T-helper 2 cell treated with Interferon-gamma antibody and Interleukin-4, amounts not matched to agents 100 ng/mL and 5 ng/mL, for 36 hours (primary cell): Measurements from ENCODE around the gene CLCN4. TPM values are rescaled to one million over a fixed set of nuclear protein-coding genes. Genes with fewer than 3 reads are reported as not detected.

Source experiments
- intact Hi-C: fragments of 100-400 bp; cut with micrococcal nuclease; formaldehyde crosslinking; loops from one replicate; pipeline ENCODE4 v1.15.1; 2023
- total RNA-seq: library from RNA; stranded (reverse); gene quantifications from 2 replicates; pipeline ENCODE4 v1.2.3, GENCODE V29; 2022

Gene CLCN4
- total RNA-seq, 1 donor from 2014 or later: 0.05 TPM

DNA sequence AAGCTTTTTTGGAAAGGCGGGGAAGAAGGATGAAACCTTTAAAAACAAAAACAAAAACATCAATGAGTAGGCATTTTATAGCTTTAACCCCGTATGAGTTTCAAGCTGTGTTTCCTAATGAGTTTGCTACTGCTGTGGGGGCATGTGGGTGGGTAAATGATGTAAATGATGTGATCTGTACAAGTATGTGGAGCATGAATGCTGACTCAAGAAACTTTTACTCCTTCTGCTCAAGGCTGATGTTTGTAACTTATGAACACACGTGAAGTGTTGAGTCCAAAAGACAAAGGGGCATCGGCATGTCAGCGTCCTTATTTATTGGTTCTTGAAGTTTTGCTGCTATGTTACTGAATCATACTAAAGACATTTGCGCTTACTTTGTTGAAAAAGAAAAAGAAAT is 76.9 kb downstream of the CLCN4 start:
- intact Hi-C loops: no loop called here

- intact Hi-C loops: no loop called here
Measured at GRCh38 chrX:10235851-10236250, 79.1 kb downstream of the CLCN4 start.

- intact Hi-C loops: no loop called here
Measured at GRCh38 chrX:10237241-10237640, 80.5 kb downstream of the CLCN4 start.

DNA sequence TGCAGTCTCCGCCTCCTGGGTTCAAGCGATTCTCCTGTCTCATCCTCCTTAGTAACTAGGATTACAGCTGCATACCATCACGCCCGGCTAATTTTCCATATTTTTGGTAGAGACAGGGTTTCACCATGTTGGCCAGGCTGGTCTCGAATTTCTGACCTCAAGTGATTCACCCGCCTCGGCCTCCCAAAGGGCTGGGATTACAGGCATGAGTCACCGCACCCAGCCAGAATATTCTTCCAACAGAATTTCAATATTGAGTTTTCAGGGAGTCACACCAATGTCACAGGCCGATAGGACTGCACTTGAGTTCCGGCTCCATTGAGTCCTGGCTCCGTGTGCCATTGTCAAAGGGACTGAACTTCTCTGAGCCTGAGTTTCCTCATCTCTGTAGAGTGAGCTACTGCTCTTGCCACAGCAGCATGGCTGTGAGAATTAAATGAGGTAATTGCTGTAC is 82.9 kb downstream of the CLCN4 start:
- intact Hi-C loops: no loop called here

DNA sequence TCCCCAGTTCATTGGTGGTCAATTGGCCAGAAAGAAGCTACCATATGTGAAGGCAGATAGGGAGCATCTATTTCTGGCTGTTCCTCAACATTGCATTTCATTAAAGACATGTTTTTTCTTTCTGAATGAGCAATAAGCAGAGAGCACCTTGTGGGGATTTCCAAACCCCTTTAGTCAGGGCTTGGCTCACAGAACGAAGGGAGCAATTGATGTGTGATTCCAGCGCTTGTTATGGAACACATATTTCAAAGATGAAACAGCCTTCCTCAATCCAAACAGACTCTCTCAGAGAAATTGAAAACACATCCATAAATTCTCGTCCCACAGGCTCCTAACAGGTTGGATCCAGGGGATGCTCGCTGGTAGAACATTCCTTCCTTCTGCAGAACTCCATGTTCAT is 84.1 kb downstream of the CLCN4 start:
- intact Hi-C loops: no loop called here

GRCh38 chrX:10242026-10242425 is 85.3 kb downstream of the CLCN4 start:
- intact Hi-C loops: no loop called here

DNA sequence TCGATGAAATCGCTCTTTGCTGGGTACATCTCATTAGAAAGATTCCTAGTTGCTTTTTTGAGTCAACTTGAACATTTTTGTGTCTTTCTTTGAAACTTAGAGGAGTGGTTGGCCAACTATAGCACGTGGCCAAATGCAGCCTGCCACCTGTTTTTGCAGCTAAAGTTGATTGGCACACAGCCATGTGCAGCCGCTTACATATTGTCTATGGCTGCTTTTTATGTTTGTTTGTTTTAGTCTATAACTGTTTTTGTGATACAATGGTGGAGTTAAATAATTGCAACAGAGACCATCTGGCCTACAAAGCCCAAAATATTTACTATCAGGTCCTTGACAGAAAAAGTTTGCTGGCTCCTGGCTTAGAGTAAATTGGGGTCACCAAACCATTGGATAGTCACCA is 86.3 kb downstream of the CLCN4 start:
- intact Hi-C loops: no loop called here

DNA sequence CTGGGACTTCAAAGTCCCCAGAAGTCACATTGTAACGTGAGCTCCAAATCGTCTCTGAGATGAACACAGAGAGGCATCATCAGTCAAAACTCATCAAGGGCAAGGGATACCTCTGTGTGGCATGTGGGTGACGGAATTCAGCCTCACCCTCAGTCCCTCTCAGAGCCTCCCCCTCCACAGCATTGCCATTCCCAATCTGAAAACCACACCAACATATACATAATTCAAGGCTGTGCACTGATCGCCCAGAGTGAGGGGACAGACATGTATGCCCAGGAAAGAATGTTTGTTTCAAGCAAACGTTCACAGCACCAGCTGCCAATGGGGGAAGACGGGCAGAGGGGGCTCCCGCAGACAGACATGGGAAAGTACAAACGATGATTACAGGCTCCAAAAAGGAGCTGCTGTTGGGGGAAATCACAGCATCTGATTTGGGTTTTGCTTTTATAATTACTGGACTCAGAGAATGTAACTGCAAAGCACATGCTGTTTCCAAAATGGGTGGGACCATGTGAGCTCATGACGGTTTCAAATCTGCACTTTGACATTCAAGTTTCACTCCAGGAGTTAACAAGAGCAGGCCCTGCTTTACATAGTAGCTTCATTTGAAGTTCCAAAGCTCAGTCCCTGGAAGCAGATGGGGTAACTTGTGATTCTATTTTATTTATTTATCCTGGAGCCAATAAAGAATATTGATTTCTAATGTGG is 88.3 kb downstream of the CLCN4 start:
- intact Hi-C loops: no loop called here

- intact Hi-C loops: no loop called here
Measured at GRCh38 chrX:10245886-10246285, 89.1 kb downstream of the CLCN4 start.

DNA sequence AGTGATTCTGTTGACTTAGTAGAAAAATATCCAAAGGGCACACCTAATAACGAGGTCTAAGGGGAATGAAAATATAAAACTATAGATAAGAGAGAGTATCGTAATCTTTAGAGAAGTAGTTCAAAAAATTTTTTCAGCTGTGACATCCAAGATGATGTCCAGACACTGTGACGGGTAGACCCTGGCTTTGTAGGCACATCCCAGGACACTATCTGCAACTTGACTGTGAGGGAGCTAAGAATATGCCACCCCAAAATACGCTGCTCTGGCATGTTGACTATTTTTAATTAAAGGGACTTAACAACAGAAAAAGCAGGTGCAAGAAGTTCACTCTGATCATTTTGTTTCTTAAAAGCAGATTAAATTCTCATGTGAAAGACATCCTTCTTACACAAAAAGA is 89.5 kb downstream of the CLCN4 start:
- intact Hi-C loops: no loop called here

- intact Hi-C loops: no loop called here
Measured at GRCh38 chrX:10246846-10247245, 90.1 kb downstream of the CLCN4 start.

DNA sequence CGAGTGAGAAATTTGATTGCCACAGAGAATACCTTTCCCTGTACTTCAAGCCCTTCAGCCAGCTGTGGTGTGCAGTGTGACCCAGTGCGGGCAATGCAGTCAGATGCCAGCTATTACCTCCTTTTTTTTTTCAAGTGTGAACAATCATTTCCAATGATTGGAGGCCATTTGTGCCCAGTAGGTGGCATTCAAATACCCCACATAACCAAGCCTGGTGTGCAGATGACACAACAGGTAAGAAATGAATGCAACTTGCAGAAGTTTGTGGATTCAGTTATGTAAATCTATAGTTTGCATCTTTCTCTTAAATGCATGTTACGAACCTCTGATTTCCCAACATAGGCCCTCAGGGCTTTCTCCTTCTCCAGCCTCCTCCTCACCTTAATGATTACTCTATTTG is 98.0 kb downstream of the CLCN4 start:
- intact Hi-C loops: no loop called here

GRCh38 chrX:10259716-10260115 is 102.9 kb downstream of the CLCN4 start:
- intact Hi-C loops: no loop called here

DNA sequence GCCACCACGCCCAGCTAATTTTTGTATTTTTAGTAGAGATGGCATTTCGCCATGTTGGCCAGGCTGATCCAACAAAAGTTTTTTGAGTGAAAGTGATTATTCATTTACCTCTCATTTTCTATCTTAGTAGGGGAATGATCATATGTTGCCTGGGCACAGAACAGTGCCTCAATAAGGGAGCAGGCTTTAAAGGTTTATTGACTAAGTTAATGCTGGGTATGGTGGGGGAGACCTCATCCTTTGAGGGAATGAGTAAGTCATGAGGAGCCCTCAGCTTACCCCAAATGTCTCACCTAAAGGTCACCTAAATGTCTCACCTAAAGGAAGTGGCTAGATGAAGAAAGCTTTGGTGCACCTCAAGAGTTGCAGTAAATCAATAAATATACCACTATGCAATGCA is 109.0 kb downstream of the CLCN4 start:
- intact Hi-C loops: no loop called here

GRCh38 chrX:10278716-10279115 is 121.9 kb downstream of the CLCN4 start:
- intact Hi-C loops: no loop called here

- intact Hi-C loops: no loop called here
Measured at GRCh38 chrX:10280071-10280470, 123.3 kb downstream of the CLCN4 start.

DNA sequence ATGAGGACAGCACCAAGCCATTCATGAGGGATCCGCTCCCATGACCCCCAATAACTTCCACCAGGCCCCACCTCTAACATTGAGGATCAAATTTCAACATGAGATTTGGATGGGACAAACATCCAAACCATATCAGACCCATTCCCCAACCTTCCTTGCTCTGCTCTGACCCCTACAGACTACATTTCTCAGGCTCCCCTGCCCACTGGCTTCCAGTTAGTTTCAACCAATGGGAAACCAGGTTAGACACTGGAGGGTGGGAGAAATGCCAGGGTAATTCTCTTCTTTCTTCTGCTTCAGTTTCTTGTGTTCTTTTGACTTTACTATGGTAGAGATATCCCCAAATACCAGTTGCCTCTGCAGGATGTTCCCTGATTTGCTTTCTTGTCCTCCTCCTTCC is 125.7 kb downstream of the CLCN4 start:
- intact Hi-C loops: no loop called here

- intact Hi-C loops: no loop called here
Measured at GRCh38 chrX:10286195-10286594, 129.4 kb downstream of the CLCN4 start.

Other genes starting within 250 kb of the CLCN4 start
- gene CLDN34, start 189.6 kb upstream of the CLCN4 start, total RNA-seq: not detected in 2 replicates